Stimulated activated CD8-positive, alpha-beta memory T cell treated with anti-CD3 and anti-CD28 coated beads, Interleukin-2, amount 100 ng/mL, for 1 hour (primary cell): Measurements from ENCODE around the gene EIF2B1.
"Not testable (repeated sequence)": the region's sequence is repeated elsewhere in the genome, so short reads cannot be mapped to it uniquely, and the experiment has no call there.

Source experiments
- DNase-seq, 2 donors: peaks; one replicate each; pipeline ENCODE4 v3.0.0-alpha.2; 2020; ENCODE audit warnings: low read depth in 2 of 2

EIF2B1 gene

DNA sequence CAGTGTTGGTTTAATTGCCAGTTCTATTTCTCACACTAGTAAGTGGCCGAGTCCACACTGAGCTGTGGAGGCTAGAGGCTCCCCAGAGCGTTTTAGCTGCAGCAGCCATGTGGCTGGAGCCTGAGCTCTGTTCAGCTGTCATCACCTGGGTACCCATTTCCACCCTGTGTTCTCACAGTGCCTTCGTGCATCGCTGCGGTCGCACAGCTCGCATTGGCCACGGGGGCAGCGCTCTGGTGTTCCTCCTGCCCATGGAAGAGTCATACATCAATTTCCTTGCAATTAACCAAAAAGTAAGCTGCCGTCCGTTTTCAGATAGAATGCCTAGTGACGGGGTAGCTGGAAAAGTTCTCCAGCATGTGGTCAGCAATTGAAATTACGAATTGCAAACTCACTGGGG is 15.9 kb downstream of the EIF2B1 start:
- no peak for DNase-seq

DNA sequence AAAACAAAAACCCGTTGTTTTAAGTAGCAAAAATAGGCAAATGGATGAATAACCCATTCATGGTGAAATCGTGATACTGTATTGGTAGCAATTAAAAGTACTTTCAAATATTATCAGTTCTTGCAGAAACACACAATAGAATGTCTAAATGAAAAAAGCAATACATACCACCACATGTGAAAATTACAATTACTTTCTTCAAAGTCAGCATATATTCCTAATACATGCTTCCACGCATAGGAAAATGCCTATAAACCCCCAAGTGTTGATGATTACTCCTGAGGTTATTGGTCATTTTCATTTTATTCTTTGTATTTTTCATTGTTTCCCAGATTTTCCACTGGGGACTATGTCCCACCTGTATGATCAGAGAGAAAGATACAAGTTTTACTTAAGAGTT is 16.3 kb downstream of the EIF2B1 start:
- no peak for DNase-seq

DNA sequence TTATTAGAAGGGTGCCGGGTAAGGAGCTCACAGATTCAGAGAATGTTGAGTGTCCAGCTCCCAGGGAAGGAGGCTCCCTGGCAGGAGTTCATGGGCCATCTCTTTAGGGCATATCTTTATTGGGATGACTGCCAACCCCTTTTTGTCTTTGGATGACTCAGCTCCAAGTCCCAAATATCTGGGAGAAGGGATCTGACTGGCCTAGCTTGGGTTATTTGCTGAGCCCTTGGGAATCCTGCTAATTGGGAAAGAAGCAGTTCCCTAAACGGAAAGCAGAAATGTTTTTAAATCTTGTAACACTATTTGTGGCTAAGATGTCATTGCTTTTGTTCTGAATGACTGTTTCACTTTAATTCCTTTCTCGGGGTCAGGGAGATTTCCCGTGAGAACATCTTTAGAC is 19.0 kb downstream of the EIF2B1 start:
- DNase-seq = no peak

DNA sequence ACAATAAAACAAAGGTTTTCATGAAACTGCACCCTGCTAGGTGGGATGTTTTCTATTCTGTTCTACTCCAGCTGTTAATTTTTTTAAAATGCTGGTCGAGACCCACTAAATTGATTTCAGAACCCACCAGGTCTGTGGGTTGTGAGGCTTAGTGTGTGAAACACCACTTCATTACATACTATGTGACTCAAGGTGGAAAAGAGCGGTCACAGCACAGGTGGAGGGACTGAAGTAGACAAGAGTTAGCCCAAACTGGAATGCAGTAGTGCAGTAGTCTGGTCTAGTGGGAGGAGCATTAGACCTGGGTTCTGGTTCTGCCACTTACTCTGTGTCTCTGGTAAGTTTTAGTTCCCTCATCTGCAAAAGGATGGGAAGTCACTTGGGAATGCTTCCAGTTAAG is 19.4 kb downstream of the EIF2B1 start:
- no peak for DNase-seq

DNA sequence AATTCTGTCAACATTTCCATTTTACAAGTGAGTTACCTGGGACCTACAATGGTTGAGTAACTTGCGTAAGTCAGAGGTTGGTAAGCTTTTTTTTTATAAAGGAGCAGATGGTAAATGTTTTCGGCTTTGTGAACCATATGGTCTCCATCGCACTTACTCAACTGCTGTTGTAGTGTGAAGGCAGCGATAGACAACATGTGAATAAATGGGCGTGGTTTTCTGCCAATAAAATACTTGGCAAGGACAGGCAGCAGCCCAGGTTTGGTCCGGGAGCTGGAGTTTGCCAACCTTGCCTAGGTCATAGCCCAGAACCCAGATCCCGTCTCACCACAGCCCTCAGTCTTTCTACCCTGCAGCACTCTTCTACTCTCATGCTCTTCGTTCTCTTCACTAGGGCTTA is 25.3 kb downstream of the EIF2B1 start:
- DNase-seq = no peak

DNA sequence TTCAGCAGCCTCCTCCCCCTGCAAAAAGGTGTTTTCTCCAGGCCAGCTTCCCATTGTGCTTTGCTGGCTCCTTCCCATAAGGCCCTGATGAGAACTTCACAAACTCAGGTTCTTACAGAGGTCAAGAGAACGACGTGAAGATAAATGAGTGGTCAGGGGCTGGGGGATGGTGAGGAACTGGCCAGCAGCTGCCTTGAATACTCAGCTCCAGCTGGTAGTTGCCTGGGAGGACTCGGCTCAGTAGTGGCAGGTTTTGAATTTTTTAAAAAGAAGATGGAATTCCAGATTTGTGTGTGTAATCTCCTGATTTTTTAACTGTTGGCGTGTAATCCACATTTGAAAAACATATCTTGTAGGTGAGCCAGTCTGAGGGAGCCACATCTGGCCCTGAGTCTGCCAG is 25.7 kb downstream of the EIF2B1 start:
- no peak for DNase-seq

DNA sequence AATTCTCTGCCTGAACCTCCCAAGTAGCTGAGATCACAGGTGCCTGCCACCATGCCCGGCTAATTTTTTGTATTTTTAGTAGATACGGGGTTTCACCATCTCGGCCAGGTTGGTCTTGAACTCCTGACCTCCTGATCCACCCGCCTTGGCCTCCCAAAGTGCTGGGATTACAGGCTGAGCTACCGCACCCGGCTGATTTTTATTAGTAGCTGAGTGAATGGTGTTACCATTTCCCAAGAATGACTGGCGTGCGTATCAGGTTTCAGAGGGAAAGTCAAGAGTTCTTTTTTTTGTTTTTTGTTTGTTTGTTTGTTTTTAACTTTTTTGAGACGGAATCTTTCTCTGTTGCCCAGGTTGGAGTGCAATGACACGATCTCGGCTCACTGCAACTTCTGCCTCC is 30.0 kb downstream of the EIF2B1 start:
- not testable (repeated sequence) for DNase-seq

DNA sequence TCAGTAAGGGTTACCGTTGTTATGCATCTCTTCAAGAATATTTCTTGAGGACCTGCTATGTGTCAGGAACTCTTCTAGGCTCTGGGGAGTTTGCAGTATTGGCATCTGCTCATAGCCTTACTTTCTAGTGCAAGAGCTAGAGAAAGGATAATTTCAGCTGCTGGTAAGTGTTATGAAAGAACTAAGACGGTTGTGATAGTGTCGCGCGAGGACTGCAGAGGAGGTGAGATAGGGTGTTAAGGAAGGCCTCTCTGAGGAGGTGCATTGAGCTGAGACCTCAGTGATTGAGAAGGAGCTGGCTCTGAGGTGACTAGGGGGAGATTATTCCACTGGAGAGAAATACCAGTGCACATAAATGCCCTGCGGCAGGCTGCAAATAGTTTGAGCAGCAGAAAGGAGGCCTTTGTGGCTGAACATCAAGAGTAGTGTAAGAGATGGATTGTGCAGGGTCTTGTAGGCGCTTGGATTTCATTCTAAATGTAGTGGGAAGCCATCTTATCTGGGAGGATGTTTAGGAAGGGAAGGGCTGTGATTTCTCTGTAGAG is 30.8 kb downstream of the EIF2B1 start:
- DNase-seq = no peak

DNA sequence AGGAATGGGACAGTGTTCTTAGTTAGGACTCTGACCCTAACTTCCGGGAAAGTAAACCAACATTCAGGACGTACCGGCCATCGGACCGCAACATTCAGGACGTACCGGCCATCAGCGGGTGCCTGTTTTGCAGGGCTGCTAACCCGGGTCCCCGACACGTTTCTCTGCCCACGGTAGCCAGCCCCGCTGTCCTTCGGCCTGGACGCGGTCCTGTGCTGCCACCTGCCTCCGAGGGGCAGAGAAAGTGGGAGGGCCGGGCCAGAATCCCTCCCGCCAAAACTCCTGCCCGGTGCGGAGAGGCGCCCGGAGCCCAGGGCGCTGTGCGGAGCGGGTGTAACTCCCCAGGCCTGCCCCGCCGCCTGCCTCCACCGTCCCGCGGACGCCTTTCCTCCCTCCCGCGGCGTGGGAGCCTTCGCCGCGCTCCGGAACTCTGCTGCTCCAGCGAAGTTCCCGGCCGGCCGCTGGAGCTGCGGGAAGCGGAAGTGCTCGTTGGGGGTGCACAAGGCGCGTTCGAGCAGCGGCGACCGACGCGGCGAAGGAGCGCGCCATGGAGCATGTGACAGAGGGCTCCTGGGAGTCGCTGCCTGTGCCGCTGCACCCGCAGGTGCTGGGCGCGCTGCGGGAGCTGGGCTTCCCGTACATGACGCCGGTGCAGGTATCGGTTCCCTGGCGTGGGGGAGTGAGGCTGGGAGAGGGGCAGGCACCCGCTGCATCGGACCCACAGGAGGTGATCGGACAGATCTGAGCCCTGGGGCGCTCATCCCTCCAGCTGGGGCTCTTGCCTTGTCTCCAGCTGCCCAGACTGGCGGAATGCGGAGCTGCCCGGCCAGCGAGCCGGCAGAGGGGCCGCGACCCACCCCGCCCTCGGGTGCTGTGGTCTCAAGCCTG is 31.6 kb downstream of the EIF2B1 start, which contains the start of gene DDX55:
Gene DDX55, plus strand, starts transcription at position 498 of the 888 bp plus-strand sequence. Its CDS starts 50 bp downstream, at position 548.
- DNase-seq = peak; percentile 68 to 75

DNA sequence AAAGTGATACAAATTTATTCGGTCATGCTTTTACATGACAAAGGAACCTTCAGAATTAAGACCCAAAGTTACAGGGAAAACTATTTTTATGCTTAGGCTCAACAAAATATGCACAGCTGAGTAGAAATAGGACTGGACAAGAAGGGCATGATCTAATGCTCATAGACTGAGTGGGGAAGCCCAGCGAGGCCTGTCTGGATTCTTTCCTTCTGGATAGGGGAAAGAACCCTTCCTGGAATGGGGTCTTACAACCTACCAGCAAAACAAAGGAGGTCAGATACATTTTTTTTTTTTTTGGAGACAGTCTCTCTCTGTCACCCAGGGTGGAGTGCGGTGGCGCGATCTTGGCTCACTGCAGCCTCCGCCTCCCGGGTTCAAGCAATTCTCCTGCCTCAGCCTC is 33.8 kb downstream of the EIF2B1 start:
- no peak for DNase-seq

DNA sequence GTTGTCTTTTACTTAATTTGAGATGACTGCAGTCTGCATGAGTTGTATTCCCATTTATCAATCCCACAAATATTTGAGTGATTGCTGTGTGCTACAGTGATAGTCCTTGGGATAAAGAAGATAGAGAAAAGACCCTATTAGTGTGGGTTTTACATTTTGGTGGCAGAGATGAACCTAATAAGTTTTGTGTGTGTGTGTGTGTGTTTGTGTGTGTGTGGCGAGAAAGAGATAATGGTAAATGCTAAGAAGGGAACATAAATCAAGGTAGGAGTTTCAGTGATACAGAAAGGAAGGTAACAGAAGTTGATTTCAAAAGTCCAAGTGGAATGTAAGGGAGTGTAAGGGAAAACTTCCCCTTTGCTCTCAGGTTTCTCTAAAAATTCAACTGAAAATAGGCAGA is 34.2 kb downstream of the EIF2B1 start:
- no peak for DNase-seq

DNA sequence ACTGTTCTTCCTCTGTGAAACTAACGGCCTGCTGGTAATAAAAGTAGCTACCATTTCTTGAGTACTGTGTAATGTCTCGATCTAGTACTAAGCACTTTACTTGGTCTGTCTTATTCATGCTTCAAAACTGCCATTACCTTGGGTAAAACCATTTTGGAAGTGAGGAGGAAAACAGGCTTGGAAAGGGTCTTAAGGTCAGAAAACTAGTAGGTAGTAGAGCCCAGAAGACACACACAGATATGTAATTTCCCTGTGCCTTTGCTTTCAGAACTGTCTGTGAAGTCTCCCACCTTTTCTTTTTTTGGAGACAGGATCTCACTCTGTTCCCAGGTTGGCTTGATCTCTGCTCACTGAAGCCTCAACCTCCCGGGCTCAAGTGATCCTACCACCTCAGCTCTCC is 35.0 kb downstream of the EIF2B1 start:
- no peak for DNase-seq

DNA sequence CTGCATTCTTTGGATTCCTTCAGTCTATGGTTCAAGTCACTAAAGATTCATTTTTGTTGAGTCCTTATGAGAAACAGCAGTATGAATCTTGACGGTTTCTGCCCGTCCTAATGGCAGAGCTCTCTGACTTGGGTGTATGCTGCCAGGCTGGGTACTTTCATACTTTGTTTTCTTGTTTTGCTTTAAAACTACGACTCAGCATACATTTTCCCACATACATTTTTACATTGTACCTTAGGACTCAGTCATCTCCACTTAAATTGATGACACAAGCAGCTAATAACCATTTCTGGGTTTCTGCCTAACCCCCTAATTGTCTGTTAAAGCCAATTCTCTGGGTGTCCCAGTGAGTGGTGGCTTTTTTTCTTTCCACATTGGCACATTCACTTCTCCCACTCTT is 36.4 kb downstream of the EIF2B1 start:
- DNase-seq = no peak

DNA sequence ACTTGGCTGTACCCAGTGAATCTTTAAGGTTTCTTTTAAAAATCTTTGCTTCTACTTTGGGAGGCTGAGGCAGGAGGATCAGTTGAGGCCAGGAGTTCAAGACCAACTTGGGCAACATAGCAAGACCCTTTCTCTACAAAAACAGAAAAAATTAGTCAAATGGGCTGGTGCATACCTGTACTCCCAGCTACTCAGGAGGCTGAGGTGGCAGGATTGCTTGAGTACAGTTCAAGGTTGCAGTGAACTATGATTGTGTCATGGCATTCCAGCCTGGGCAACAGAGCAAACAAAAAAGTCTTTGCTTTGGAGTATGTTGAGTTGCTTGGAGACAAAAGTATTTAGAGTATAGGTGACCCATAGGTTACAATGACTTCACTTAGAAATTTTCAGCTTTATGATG is 37.8 kb downstream of the EIF2B1 start:
- no peak for DNase-seq

DNA sequence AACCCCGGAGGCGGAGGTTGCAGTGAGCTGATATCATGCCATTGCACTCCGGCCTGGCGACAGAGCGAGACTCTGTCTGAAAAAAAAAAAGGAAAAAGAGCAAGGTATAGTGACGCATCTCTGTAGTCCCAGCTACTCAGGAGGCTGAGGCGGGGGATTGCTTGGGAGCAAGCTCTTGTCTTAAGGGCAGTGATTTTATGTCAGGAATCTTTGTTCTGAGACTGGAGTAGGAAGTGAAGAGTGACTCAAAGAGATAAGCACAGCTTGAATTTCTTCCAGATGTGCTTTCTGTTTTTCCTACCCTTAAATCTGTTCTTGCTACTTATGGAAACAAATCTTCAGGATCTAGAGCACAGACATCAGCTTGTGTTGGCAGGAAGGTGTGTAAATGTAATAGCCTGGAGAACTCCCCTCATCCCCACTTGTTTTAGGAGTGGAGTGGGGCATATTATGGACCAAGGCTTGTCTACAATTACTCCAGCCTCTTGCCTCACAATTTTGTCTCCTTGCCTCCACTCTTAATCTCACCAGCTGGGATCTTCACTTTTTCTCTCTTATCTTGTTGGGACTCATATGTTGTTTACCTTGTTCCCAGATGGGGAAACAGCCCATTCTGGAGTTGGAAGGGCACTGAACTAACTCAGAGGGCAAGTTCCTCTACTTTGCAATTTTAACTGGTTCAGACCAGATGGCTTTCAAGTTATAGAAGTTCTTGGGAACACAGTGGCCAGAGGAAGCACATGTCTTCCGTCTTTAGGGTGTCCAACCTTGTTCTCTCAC is 41.6 kb downstream of the EIF2B1 start:
- DNase-seq = no peak

DNA sequence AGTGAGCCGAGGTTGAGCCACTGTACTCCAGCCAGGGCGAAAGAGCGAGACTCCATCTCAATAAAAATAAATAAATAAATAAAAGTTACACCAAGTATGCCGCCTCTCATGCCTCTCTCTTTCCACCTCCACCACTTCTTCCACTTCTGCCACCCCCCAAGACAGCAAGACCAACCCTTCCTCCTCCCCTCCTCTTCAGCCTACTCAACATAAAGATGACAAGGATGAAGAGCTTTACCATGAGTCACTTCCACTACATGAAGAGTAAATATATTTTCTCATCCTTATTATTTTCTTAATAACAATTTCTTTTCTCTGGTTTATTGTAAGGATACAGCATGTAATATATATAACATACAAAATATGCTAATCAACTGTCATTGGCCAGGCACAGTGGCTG is 52.7 kb downstream of the EIF2B1 start:
- no peak for DNase-seq

DNA sequence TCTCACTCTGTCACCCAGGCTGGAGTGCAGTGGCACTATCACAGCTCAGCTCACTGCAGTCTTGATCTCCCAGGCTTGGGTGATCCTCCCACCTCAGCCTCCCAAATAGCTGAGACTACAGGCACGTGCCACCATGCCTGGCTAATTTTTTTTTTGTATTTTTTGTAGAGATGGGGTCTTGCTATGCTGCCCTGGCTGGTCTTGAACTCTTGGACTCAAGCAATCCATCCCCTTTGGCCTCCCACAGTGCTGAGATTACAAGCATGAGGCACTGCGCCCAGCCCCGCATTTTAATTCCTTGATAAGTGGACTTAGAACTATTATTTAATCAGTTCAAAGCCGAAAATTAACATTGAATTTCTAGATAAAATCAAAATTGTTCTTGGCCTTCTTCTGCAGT is 54.7 kb downstream of the EIF2B1 start:
- DNase-seq = not testable (repeated sequence)

DNA sequence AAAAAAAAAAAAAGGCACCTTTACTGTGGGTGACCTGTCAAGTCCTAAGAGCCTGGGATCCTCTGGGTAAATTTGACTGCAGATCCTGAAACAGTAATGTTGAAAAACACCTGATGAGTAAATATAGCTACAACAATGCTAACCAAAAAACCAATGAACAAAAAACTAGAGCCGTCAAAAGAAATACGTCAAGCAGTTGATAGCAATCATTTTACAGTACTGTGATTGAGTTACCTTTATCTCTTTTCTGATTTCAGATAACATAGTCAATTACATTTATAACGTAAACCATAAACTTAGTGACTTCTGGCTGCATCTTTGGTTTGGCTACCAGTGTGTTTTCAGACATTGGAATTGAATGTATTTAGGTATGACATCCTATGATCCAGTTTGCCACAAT is 55.2 kb downstream of the EIF2B1 start:
- no peak for DNase-seq

DNA sequence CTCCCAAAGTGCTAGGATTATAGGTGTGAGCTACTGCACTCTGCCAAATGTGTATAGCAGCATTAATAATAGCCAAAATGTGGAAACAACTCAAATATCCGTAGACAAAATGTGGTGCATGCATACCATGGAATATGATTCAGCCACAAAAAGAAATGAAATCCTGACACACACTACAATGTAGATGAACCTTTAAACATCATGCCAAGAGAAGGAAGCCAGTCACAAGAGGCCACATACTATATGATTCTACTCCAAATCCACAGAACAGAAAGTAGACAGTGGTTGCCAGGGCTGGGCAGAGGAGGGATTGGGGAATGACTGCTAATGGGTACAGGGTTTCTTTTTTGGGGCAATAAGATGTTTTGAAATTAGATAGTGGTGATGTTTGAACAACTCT is 56.9 kb downstream of the EIF2B1 start:
- DNase-seq = no peak

DNA sequence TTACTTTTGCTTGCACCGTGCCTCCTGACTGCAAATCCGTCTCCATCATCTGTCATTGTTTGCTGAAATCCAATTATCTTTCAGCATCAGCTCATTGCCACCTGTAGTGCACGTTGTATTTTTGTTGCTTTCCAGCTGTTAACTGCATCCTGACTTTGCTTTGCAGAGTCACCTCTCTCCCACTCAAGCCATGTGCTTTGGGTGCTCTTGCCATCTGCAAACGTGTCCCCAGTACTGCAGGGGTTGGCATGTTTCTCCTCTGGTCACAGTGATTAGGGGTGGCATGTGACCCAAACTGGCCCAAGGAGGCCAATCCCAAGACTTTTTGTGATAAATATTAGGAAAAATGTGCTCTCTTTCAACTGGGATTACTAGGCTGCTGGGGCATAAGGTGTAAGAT is 59.6 kb downstream of the EIF2B1 start:
- no peak for DNase-seq

DNA sequence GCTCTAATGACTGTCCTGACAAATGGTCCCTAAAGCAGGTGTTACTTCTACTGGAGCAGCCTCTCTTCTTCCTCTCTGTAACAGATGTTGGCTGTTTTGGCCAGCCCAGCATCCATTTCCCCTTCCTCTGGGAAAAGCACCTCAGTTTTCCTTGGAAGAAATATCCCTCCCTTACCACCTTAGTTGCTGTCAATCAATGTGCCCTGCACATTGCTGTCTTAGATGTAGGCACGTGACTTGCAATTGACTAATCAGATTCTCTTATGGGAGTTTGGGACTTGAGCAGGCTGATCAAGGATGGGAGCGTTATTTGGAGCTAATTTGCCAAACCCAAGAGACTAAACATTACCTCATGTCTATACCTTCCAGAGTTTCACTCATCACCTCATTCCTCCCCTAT is 61.1 kb downstream of the EIF2B1 start:
- DNase-seq = no peak

DNA sequence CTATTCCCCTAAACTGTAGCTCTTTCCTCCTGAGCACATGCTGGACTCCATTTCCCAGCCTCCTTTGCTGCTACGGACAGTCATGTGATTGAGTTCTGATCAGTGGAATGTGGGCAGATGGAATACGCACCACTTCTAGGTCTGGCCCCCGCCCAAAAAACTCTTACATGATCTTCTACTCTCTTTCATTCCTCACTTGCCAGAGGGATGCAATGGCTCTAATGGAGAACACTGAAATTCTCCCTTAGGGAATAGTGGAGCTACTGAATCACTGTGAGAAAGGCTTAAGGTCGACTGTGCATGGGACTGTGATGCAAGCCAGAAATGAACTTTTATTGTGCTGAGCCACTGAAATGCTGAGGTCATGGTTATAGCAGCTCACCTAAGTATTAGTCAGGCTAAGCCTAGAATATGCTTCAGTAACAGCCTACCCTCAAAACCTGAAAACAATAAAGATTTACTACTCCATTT is 62.1 kb downstream of the EIF2B1 start:
- DNase-seq = no peak
